PFSK-1 (cell line): Measurements from ENCODE around the gene BEST1.

ENCODE experiments used
- SIN3A ChIP-seq: IDR thresholded peaks from 2 replicates; pipeline ENCODE4 v1.6.1; 2012; ENCODE audit warnings: mild to moderate bottlenecking, low read length, moderate library complexity, borderline replicate concordance; ENCODE audit not compliant: insufficient read depth
- TF ChIP-seq, protein P1 (sequence below), 2 experiments: IDR thresholded peaks; 2 replicates each; pipeline versions ENCODE4 v1.6.1 to v1.8.0; 2011 to 2012; ENCODE audit warnings: low read depth in 2 of 2, low read length in 2 of 2, control low read depth in 1 of 2, inconsistent platforms in 1 of 2, mild to moderate bottlenecking in 1 of 2, moderate library complexity in 1 of 2; ENCODE audit not compliant: insufficient read depth in 1 of 2

DNA sequence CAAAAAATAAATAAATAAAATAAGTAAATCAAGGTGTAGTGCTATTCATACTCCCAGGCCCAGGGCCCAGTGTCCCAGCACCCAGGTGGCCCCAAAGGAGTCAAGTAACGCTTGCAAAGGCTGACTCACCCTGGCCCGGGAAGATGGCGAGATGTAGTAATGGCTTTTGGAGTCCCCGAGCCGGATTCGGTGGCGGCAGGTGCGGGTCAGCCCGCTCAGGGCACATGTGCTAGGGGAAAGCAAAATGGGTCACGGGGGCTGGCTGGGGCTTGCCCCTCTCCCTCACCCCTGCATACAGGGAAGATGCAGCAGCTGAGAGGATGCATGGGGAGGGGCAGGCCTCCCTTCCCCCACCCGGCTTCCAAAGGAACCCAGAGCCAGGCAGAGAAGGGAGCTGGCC lies 47.8 kb upstream of the BEST1 start:
- TF ChIP-seq, protein P1, sequence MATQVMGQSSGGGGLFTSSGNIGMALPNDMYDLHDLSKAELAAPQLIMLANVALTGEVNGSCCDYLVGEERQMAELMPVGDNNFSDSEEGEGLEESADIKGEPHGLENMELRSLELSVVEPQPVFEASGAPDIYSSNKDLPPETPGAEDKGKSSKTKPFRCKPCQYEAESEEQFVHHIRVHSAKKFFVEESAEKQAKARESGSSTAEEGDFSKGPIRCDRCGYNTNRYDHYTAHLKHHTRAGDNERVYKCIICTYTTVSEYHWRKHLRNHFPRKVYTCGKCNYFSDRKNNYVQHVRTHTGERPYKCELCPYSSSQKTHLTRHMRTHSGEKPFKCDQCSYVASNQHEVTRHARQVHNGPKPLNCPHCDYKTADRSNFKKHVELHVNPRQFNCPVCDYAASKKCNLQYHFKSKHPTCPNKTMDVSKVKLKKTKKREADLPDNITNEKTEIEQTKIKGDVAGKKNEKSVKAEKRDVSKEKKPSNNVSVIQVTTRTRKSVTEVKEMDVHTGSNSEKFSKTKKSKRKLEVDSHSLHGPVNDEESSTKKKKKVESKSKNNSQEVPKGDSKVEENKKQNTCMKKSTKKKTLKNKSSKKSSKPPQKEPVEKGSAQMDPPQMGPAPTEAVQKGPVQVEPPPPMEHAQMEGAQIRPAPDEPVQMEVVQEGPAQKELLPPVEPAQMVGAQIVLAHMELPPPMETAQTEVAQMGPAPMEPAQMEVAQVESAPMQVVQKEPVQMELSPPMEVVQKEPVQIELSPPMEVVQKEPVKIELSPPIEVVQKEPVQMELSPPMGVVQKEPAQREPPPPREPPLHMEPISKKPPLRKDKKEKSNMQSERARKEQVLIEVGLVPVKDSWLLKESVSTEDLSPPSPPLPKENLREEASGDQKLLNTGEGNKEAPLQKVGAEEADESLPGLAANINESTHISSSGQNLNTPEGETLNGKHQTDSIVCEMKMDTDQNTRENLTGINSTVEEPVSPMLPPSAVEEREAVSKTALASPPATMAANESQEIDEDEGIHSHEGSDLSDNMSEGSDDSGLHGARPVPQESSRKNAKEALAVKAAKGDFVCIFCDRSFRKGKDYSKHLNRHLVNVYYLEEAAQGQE (IDR thresholded peaks at IDR 0.05; ENCODE audit: insufficient read depth in 1 of 2, low read depth in 2 of 2, low read length in 2 of 2): no peak
- TF ChIP-seq SIN3A: no peak
